Measurements from ENCODE around the gene ELF2. TPM values are rescaled to one million over a fixed set of nuclear protein-coding genes. Genes with fewer than 3 reads are reported as not detected.
"Not testable (repeated sequence)": the region's sequence is repeated elsewhere in the genome, so short reads cannot be mapped to it uniquely, and the experiment has no call there.

Gene ELF2
- total and polyA plus RNA-seq, 7 experiments from 2014 or later: 30.6 to 88.2 (median 61.2) TPM

DNA sequence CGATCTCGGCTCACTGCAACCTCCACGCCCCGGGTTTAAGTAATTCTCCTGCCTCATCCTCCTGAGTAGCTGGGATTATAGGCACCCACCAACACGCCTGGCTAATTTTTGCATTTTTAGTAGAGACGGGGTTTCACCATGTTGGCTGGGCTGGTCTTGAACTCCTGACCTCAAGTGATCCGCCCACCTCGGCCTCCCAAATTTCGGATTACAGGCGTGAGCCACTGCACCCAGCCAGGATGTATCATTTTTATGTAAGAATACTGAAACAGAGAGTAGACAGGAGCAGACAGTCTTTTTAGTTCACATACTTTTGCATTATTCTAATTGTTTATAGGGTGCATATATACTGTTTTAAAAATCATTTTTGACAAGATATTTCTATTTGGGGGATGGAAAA is 36.6 kb upstream of the ELF2 start:
- ATAC-seq; CTCF ChIA-PET; H3K27ac Mint-ChIP-seq; DNase-seq; H3K27me3 ChIP-seq (ENCODE audit: control insufficient read depth in 2 of 2, insufficient read depth in 2 of 2, low read length in 2 of 2); H3K9me3 Mint-ChIP-seq; H3K27me3 Mint-ChIP-seq; H3K4me3 ChIP-seq (ENCODE audit: low read length); H3K4me1 ChIP-seq (ENCODE audit: control insufficient read depth in 2 of 2, insufficient read depth in 2 of 2, low read length in 2 of 2); H3K36me3 Mint-ChIP-seq; H3K27ac ChIP-seq (ENCODE audit: low read depth, low read length); H3K9me3 ChIP-seq (ENCODE audit: control insufficient read depth in 2 of 3, low read length in 3 of 3); intact Hi-C loops (cut with micrococcal nuclease); H3K36me3 ChIP-seq (ENCODE audit: control insufficient read depth in 2 of 3, insufficient read depth in 3 of 3, low read length in 3 of 3); POLR2A ChIA-PET; H3K4me3 Mint-ChIP-seq: not testable (repeated sequence)
- H3K4me1 Mint-ChIP-seq: peaks cover 0 to 13% (median 12%) of the 10 kb centered on the region in 7 donors

GRCh38 chr4:139212900-139213299 is 35.9 kb upstream of the ELF2 start:
- Histone ChIP-seq H3K27me3 (ENCODE audit: control insufficient read depth in 2 of 2, insufficient read depth in 2 of 2, low read length in 2 of 2) (no peaks in the 10 kb centered on the region), H3K36me3 (ENCODE audit: control insufficient read depth in 2 of 3, insufficient read depth in 3 of 3, low read length in 3 of 3) (no peaks in the 10 kb centered on the region), H3K4me1 (ENCODE audit: control insufficient read depth in 2 of 2, insufficient read depth in 2 of 2, low read length in 2 of 2) (no peaks in the 10 kb centered on the region), H3K4me3 (ENCODE audit: low read length) (no peak overlapping the region), H3K27ac (ENCODE audit: low read depth, low read length) (no peak overlapping the region), H3K9me3 (ENCODE audit: control insufficient read depth in 2 of 3, low read length in 3 of 3) (no peaks in the 10 kb centered on the region)
- intact Hi-C loops (cut with micrococcal nuclease): no loop called here
- no peaks in the 10 kb centered on the region for H3K9me3 Mint-ChIP-seq
- H3K27ac Mint-ChIP-seq: no peak overlapping the region
- H3K36me3 Mint-ChIP-seq: no peaks in the 10 kb centered on the region
- H3K4me3 Mint-ChIP-seq: no peak overlapping the region
- CTCF ChIA-PET: no interaction called here
- peaks cover 0 to 21% (median 12%) of the 10 kb centered on the region in 7 donors for H3K4me1 Mint-ChIP-seq
- DNase-seq (no peak), ATAC-seq (no peak)
- H3K27me3 Mint-ChIP-seq: peaks cover 0 to 4% (median 0%) of the 10 kb centered on the region in 5 donors
- POLR2A ChIA-PET: no interaction called here

- no peak overlapping the region for H3K27ac ChIP-seq (ENCODE audit: low read depth, low read length)
- Mint-ChIP-seq H3K27ac (no peak overlapping the region), H3K9me3 (no peaks in the 10 kb centered on the region), H3K4me1 (peaks cover 0 to 23% (median 12%) of the 10 kb centered on the region in 7 donors), H3K36me3 (no peaks in the 10 kb centered on the region), H3K27me3 (peaks cover 0 to 6% (median 0%) of the 10 kb centered on the region in 5 donors), H3K4me3 (no peak overlapping the region)
- ChIA-PET POLR2A (no interaction called here), CTCF (interaction anchor here (0.5 kb wide), 1 partner anchor 1562 kb away, joined by 3 read pairs; no protein-coding TSS in a partner anchor)
- H3K9me3 ChIP-seq (ENCODE audit: control insufficient read depth in 2 of 3, low read length in 3 of 3): no peaks in the 10 kb centered on the region
- H3K36me3 ChIP-seq (ENCODE audit: control insufficient read depth in 2 of 3, insufficient read depth in 3 of 3, low read length in 3 of 3): no peaks in the 10 kb centered on the region
- DNase-seq (no peak), ATAC-seq (no peak)
- intact Hi-C loops (cut with micrococcal nuclease): no loop called here
- no peak overlapping the region for H3K4me3 ChIP-seq (ENCODE audit: low read length)
- no peaks in the 10 kb centered on the region for H3K4me1 ChIP-seq (ENCODE audit: control insufficient read depth in 2 of 2, insufficient read depth in 2 of 2, low read length in 2 of 2)
- H3K27me3 ChIP-seq (ENCODE audit: control insufficient read depth in 2 of 2, insufficient read depth in 2 of 2, low read length in 2 of 2): no peaks in the 10 kb centered on the region
These were observed 33.5 kb upstream of the ELF2 start for GRCh38 chr4:139210486-139210885.

- ChIA-PET CTCF (interaction anchor here (0.5 kb wide), 1 partner anchor 1563 kb away, joined by 3 read pairs; no protein-coding TSS in a partner anchor), POLR2A (interaction anchor here (0.6 kb wide), 1 partner anchor 241 kb away, joined by 3 read pairs; no protein-coding TSS in a partner anchor)
- Histone ChIP-seq H3K4me1 (ENCODE audit: control insufficient read depth in 2 of 2, insufficient read depth in 2 of 2, low read length in 2 of 2) (no peaks in the 10 kb centered on the region), H3K9me3 (ENCODE audit: control insufficient read depth in 2 of 3, low read length in 3 of 3) (no peaks in the 10 kb centered on the region), H3K27me3 (ENCODE audit: control insufficient read depth in 2 of 2, insufficient read depth in 2 of 2, low read length in 2 of 2) (no peaks in the 10 kb centered on the region), H3K36me3 (ENCODE audit: control insufficient read depth in 2 of 3, insufficient read depth in 3 of 3, low read length in 3 of 3) (no peaks in the 10 kb centered on the region), H3K27ac (ENCODE audit: low read depth, low read length) (no peak overlapping the region), H3K4me3 (ENCODE audit: low read length) (no peak overlapping the region)
- DNase-seq (no peak), ATAC-seq (no peak)
- peaks cover 0 to 17% (median 9%) of the 10 kb centered on the region in 7 donors for H3K4me1 Mint-ChIP-seq
- no peaks in the 10 kb centered on the region for H3K36me3 Mint-ChIP-seq
- H3K27ac Mint-ChIP-seq: no peak overlapping the region
- peaks cover 0 to 6% (median 0%) of the 10 kb centered on the region in 5 donors for H3K27me3 Mint-ChIP-seq
- intact Hi-C loops (cut with micrococcal nuclease): no loop called here
- H3K4me3 Mint-ChIP-seq: no peak overlapping the region
- no peaks in the 10 kb centered on the region for H3K9me3 Mint-ChIP-seq
These were observed 32.5 kb upstream of the ELF2 start for GRCh38 chr4:139209470-139210063.

- ATAC-seq: peak; percentile 77
- ChIA-PET POLR2A (no interaction called here), CTCF (interaction anchor here (0.6 kb wide), 2 partner anchors 18 to 21 kb away, joined by 3 to 8 read pairs; no protein-coding TSS in a partner anchor)
- Mint-ChIP-seq H3K27ac (peak overlapping the region in 1 of 9 donors; percentile 64), H3K36me3 (no peaks in the 10 kb centered on the region), H3K4me3 (no peak overlapping the region), H3K9me3 (no peaks in the 10 kb centered on the region), H3K4me1 (peaks cover 0 to 13% (median 0%) of the 10 kb centered on the region in 7 donors), H3K27me3 (peaks cover 0 to 4% (median 0%) of the 10 kb centered on the region in 5 donors)
- Histone ChIP-seq H3K4me1 (ENCODE audit: control insufficient read depth in 2 of 2, insufficient read depth in 2 of 2, low read length in 2 of 2) (no peaks in the 10 kb centered on the region), H3K27me3 (ENCODE audit: control insufficient read depth in 2 of 2, insufficient read depth in 2 of 2, low read length in 2 of 2) (no peaks in the 10 kb centered on the region), H3K4me3 (ENCODE audit: low read length) (no peak overlapping the region), H3K36me3 (ENCODE audit: control insufficient read depth in 2 of 3, insufficient read depth in 3 of 3, low read length in 3 of 3) (no peaks in the 10 kb centered on the region), H3K27ac (ENCODE audit: low read depth, low read length) (no peak overlapping the region), H3K9me3 (ENCODE audit: control insufficient read depth in 2 of 3, low read length in 3 of 3) (no peaks in the 10 kb centered on the region)
- DNase-seq: peak in 1 of 9 donors; percentile 14
- intact Hi-C loops (cut with micrococcal nuclease): no loop called here
These were observed 31.5 kb upstream of the ELF2 start for GRCh38 chr4:139208404-139208945.

DNA sequence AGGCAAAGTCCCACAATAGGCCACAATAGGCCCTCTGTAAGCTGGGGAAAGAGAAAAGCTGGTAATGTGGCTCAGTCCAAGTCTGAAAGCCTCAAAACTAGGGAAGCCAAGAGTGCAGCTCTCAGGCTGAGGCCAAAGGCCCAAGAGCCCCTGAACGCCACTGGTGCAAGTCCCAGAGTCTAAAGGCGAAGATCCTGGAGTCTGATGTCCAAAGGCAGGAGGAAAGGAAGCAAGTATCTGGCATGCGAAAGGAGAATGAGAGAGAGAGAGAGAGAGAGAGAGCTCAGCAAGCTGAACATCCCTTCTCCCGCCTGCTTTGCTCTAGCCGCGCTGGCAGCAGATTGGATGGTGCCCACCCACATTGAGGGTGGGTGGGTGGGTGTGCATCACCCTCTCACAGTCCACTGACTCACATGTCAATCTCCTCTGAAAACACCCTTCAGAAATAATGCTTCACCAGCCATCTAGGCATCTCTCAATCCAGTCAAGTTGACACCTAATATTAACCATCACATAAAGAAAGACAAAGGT is 30.9 kb upstream of the ELF2 start:
- ATAC-seq: peak; percentile 45

More for the DNA sequence above, 30.9 kb upstream of the ELF2 start:
- H3K4me3 ChIP-seq (ENCODE audit: low read length): no peak overlapping the region
- no peak overlapping the region for H3K27ac ChIP-seq (ENCODE audit: low read depth, low read length)
- H3K9me3 ChIP-seq (ENCODE audit: control insufficient read depth in 2 of 3, low read length in 3 of 3): no peaks in the 10 kb centered on the region
- intact Hi-C loops (cut with micrococcal nuclease): no loop called here
- no peak for DNase-seq
- Mint-ChIP-seq H3K4me1 (peaks cover 0 to 13% (median 0%) of the 10 kb centered on the region in 7 donors), H3K27ac (no peak overlapping the region), H3K36me3 (no peaks in the 10 kb centered on the region), H3K9me3 (no peaks in the 10 kb centered on the region), H3K4me3 (no peak overlapping the region), H3K27me3 (peaks cover 0 to 4% (median 0%) of the 10 kb centered on the region in 5 donors)
- ChIA-PET POLR2A (no interaction called here), CTCF (no interaction called here)
- no peaks in the 10 kb centered on the region for H3K4me1 ChIP-seq (ENCODE audit: control insufficient read depth in 2 of 2, insufficient read depth in 2 of 2, low read length in 2 of 2)
- no peaks in the 10 kb centered on the region for H3K36me3 ChIP-seq (ENCODE audit: control insufficient read depth in 2 of 3, insufficient read depth in 3 of 3, low read length in 3 of 3)
- H3K27me3 ChIP-seq (ENCODE audit: control insufficient read depth in 2 of 2, insufficient read depth in 2 of 2, low read length in 2 of 2): no peaks in the 10 kb centered on the region
